Measurements from ENCODE around the gene RTN1. TPM values are rescaled to one million over a fixed set of nuclear protein-coding genes. Genes with fewer than 3 reads are reported as not detected.

Gene RTN1
- total RNA-seq, 6 donors from 2014 or later: 6.3 to 15.6 (median 10.7) TPM

- DNase-seq: no peak
- Histone ChIP-seq H3K27ac (no peak overlapping the region), H3K4me3 (no peak overlapping the region), H3K9me3 (no peaks in the 10 kb centered on the region), H3K27me3 (no peaks in the 10 kb centered on the region), H3K36me3 (no peaks in the 10 kb centered on the region), H3K4me1 (no peaks in the 10 kb centered on the region)
- 40 to 52% methylated on average over 1 of the region's 1 CpG for WGBS, 2 donors
- TF ChIP-seq POLR2A (IDR thresholded peaks at IDR 0.05): no peak
- no peak for TF ChIP-seq CTCF (IDR thresholded peaks at IDR 0.05)
- no peak for TF ChIP-seq EP300 (IDR thresholded peaks at IDR 0.05)
- no peak for TF ChIP-seq POLR2AphosphoS5 (IDR thresholded peaks at IDR 0.05)
- ATAC-seq (ENCODE audit: low FRiP score in 2 of 2): no peak
Observed at GRCh38 chr14:59566296-59566695, 304.3 kb downstream of the RTN1 start.

- ATAC-seq (ENCODE audit: low FRiP score in 2 of 2) (no peak), DNase-seq (no peak)
- WGBS, 2 donors: 62 to 82% methylated on average over 1 of the region's 1 CpG
- Histone ChIP-seq H3K9me3 (no peaks in the 10 kb centered on the region), H3K27me3 (no peaks in the 10 kb centered on the region), H3K4me1 (no peaks in the 10 kb centered on the region), H3K4me3 (no peak overlapping the region), H3K27ac (no peak overlapping the region), H3K36me3 (no peaks in the 10 kb centered on the region)
- TF ChIP-seq CTCF (IDR thresholded peaks at IDR 0.05) (no peak), EP300 (IDR thresholded peaks at IDR 0.05) (no peak), POLR2A (IDR thresholded peaks at IDR 0.05) (no peak)
Observed at GRCh38 chr14:59565087-59565486, 305.5 kb downstream of the RTN1 start.

GRCh38 chr14:59564366-59564765 lies 306.2 kb downstream of the RTN1 start:
- Histone ChIP-seq H3K27ac (no peak overlapping the region), H3K27me3 (no peaks in the 10 kb centered on the region), H3K9me3 (no peaks in the 10 kb centered on the region), H3K4me3 (no peak overlapping the region), H3K36me3 (no peaks in the 10 kb centered on the region), H3K4me1 (no peaks in the 10 kb centered on the region)
- no peak for DNase-seq
- WGBS, 2 donors: 18 to 43% methylated on average over 2 of the region's 2 CpGs
- no peak for ATAC-seq (ENCODE audit: low FRiP score in 2 of 2)
- TF ChIP-seq POLR2AphosphoS5 (IDR thresholded peaks at IDR 0.05) (no peak), CTCF (IDR thresholded peaks at IDR 0.05) (no peak), EP300 (IDR thresholded peaks at IDR 0.05) (no peak), POLR2A (IDR thresholded peaks at IDR 0.05) (no peak)

- ATAC-seq (ENCODE audit: low FRiP score in 2 of 2) (no peak), DNase-seq (no peak)
- 83 to 96% methylated on average over 2 of the region's 2 CpGs for WGBS, 2 donors
- Histone ChIP-seq H3K4me3 (no peak overlapping the region), H3K27me3 (no peaks in the 10 kb centered on the region), H3K4me1 (no peaks in the 10 kb centered on the region), H3K36me3 (no peaks in the 10 kb centered on the region), H3K27ac (no peak overlapping the region), H3K9me3 (peaks cover 0 to 5% (median 0%) of the 10 kb centered on the region in 4 donors)
- TF ChIP-seq CTCF (IDR thresholded peaks at IDR 0.05) (no peak), POLR2A (IDR thresholded peaks at IDR 0.05) (no peak), POLR2AphosphoS5 (IDR thresholded peaks at IDR 0.05) (no peak), EP300 (IDR thresholded peaks at IDR 0.05) (no peak)
Observed at GRCh38 chr14:59547310-59547709, 323.3 kb downstream of the RTN1 start.

Small RNAs within 50 kb of the gene (small RNA-seq; reads per million reads assigned to genes)
- gene MIR5586: 0 reads per million in 4 donors

Other genes starting within 250 kb of the RTN1 start
- gene LRRC9, start 49.4 kb upstream of the RTN1 start, total RNA-seq: under 1 TPM in 1 of 6 donors, not detected in 5; 0.30 TPM
- gene PCNX4, start 221.1 kb upstream of the RTN1 start, total RNA-seq: 10 to 100 TPM; 35.0 to 75.1 (median 48.7) TPM

Data from upper lobe of left lung (tissue), 6 donors.